Thymus (tissue), 11 donors: ENCODE measurements around the gene PHC2. TPM values are rescaled to one million over a fixed set of nuclear protein-coding genes. Genes with fewer than 3 reads are reported as not detected.

ENCODE experiments used
- DNase-seq, 9 donors: peaks; one replicate each; pipeline ENCODE4 v3.0.0-alpha.2; 2013; ENCODE audit warnings: low spot score in 9 of 9, low read depth in 6 of 9, missing footprints in 1 of 9
- H3K27ac ChIP-seq, 2 donors: one replicate each; pipeline ENCODE4 v1.5.1; 2013; ENCODE audit warnings: control low read depth in 1 of 2, low read depth in 1 of 2, low read length in 1 of 2, mild to moderate bottlenecking in 1 of 2, moderate library complexity in 1 of 2
- H3K27me3 ChIP-seq, 2 donors: one replicate each; pipeline ENCODE4 v1.5.1; 2013; ENCODE audit warnings: low read length in 1 of 2; ENCODE audit not compliant: control insufficient read depth in 2 of 2, insufficient read depth in 1 of 2
- H3K36me3 ChIP-seq, 2 donors: one replicate each; pipeline ENCODE4 v1.5.1; 2013; ENCODE audit warnings: low read length in 1 of 2, mild to moderate bottlenecking in 1 of 2, moderate library complexity in 1 of 2; ENCODE audit not compliant: control insufficient read depth in 2 of 2, insufficient read depth in 2 of 2
- H3K4me1 ChIP-seq, 2 donors: one replicate each; pipeline ENCODE4 v1.5.1; 2013; ENCODE audit warnings: low read length in 2 of 2; ENCODE audit not compliant: control insufficient read depth in 2 of 2, insufficient read depth in 2 of 2
- H3K4me3 ChIP-seq, 2 donors: one replicate each; pipeline ENCODE4 v1.5.1; 2013; ENCODE audit warnings: low read length in 2 of 2, control low read depth in 1 of 2, mild to moderate bottlenecking in 1 of 2
- H3K9me3 ChIP-seq, 2 donors: one replicate each; pipeline ENCODE4 v1.5.1; 2013; ENCODE audit warnings: low read length in 1 of 2, mild to moderate bottlenecking in 1 of 2; ENCODE audit not compliant: control insufficient read depth in 2 of 2, insufficient read depth in 1 of 2
- WGBS: extraction: QIAGEN DNeasy Blood & Tissue Kit; methylation state at CpG from one replicate; pipeline ENCODE4 v1.1.7; 2013; 5-methylcytosine and 5-hydroxymethylcytosine counted together
- polyA plus RNA-seq: library from polyadenylated mRNA; stranded (reverse); fragments of 200-250 nt; gene quantifications from one replicate; pipeline ENCODE4 v1.2.3, GENCODE V29; 2013
- total RNA-seq: library from RNA; stranded (reverse); fragments of 120-200 nt; gene quantifications from one replicate; pipeline ENCODE4 v1.2.4, GENCODE V29; 2013
- donor health status: healthy.

The PHC2 gene
- total and polyA plus RNA-seq, 2 donors: 35.0 to 79.0 TPM

GRCh38 chr1:33330906-33331305 is 100.0 kb downstream of the PHC2 start:
- no peak for DNase-seq
- H3K9me3 ChIP-seq: no peaks in the 10 kb centered on the region
- peaks cover 14 to 31% of the 10 kb centered on the region in 2 donors for H3K4me1 ChIP-seq
- WGBS: 99% methylated on average over 7 of the region's 7 CpGs
- no peak overlapping the region for H3K4me3 ChIP-seq
- no peak overlapping the region for H3K27ac ChIP-seq
- H3K27me3 ChIP-seq: no peaks in the 10 kb centered on the region
- H3K36me3 ChIP-seq: peaks cover 81 to 83% of the 10 kb centered on the region in 2 donors

- H3K27ac ChIP-seq: no peak overlapping the region
- WGBS: 100% methylated on average over 3 of the region's 3 CpGs
- DNase-seq: no peak
- peaks cover 14 to 31% of the 10 kb centered on the region in 2 donors for H3K4me1 ChIP-seq
- H3K4me3 ChIP-seq: no peak overlapping the region
- H3K27me3 ChIP-seq: no peaks in the 10 kb centered on the region
- peaks cover 86 to 87% of the 10 kb centered on the region in 2 donors for H3K36me3 ChIP-seq
- no peaks in the 10 kb centered on the region for H3K9me3 ChIP-seq
These were observed 100.5 kb downstream of the PHC2 start for GRCh38 chr1:33330361-33330890.

DNA sequence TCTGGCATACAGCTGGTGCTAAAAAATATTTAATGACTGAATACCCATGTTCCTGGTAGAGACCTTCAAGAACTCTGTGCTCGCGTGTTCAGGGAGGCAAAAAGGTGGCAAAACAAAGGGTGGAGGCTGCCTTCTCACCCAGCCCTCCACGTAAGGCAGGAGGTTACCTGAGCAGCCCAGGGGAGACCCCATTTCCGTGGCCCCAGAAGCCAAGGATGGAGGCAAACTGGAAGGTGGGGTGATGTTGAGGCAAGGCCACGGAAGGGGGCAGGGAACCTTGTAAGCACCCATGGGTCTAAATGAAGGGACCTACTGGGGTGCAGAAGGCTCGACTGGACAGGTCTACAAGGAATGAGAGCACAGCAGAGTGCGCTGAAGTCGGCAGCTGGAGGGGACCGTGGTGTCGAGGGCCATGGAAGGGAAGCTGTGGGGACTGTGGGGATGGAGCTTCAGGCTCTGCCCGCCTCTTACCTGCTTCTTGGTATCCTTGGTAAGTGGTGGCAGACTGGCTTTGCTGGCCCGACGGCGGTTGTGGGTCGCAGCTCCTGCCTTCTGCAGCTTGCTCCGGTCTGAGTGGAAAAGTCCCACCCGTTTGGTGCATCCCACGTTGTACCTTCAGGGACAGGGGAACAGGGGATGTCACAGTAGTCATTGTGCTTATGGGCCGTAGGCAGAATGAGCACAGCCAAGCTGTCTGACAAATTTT is 101.1 kb downstream of the PHC2 start:
- H3K4me1 ChIP-seq: peaks cover 11 to 26% of the 10 kb centered on the region in 2 donors
- no peak overlapping the region for H3K27ac ChIP-seq
- no peak overlapping the region for H3K4me3 ChIP-seq
- no peaks in the 10 kb centered on the region for H3K27me3 ChIP-seq
- 93% methylated on average over 19 of the region's 19 CpGs for WGBS
- DNase-seq: no peak
- H3K9me3 ChIP-seq: no peaks in the 10 kb centered on the region
- peaks cover 93 to 94% of the 10 kb centered on the region in 2 donors for H3K36me3 ChIP-seq

GRCh38 chr1:33328817-33329216 is 102.1 kb downstream of the PHC2 start:
- Histone ChIP-seq H3K4me1 (peaks cover 11 to 24% of the 10 kb centered on the region in 2 donors), H3K4me3 (no peak overlapping the region), H3K27ac (no peak overlapping the region)

DNA sequence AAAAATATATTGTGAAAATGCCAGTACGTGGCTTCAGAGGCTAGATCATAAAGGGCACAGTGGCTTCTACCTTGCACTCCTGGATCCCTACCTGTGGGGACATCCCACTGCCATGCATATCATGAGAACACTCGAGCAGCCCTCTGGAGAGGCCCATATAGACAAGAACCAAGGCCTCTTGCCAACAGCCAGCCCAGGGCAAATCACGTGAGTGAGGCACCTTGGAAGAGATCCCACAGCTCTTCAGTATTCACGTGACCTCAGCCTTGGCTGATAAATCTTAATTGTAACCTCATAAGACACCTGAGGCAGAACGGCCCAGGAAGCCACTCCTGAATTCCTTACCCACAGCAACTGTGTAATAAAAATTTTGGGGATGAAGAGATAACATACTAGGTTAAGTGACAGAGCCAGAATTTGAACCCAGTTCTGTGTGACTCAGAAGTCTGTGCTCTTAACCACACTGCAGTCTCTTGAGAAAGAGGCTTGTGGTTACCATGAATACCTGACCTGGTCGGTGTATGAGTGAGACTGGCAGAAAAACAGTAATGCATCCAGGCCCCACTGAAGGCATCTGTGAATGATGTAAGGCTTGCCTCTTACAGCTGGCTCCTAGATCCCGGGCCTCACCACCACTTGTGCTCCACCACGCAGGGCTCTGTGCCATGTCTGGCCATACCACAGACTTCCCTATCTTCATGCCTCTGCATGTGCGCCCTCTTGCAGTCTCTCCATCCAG is 103.1 kb downstream of the PHC2 start:
- no peaks in the 10 kb centered on the region for H3K27me3 ChIP-seq
- H3K27ac ChIP-seq: no peak overlapping the region
- DNase-seq: no peak
- peaks cover 11 to 20% of the 10 kb centered on the region in 2 donors for H3K4me1 ChIP-seq
- WGBS: 94% methylated on average over 9 of the region's 9 CpGs
- no peak overlapping the region for H3K4me3 ChIP-seq
- peaks cover 95 to 97% of the 10 kb centered on the region in 2 donors for H3K36me3 ChIP-seq
- no peaks in the 10 kb centered on the region for H3K9me3 ChIP-seq

More at GRCh38 chr1:33328817-33329216, 102.1 kb downstream of the PHC2 start:
- Histone ChIP-seq H3K27me3 (no peaks in the 10 kb centered on the region), H3K36me3 (peaks cover 95 to 96% of the 10 kb centered on the region in 2 donors), H3K9me3 (no peaks in the 10 kb centered on the region)
- 98% methylated on average over 12 of the region's 12 CpGs for WGBS
- no peak for DNase-seq

- 96% methylated on average over 9 of the region's 9 CpGs for WGBS
- no peak for DNase-seq
- no peak overlapping the region for H3K27ac ChIP-seq
These were observed 104.1 kb downstream of the PHC2 start for GRCh38 chr1:33326785-33327184.

GRCh38 chr1:33324677-33325575 is 106.0 kb downstream of the PHC2 start:
- Histone ChIP-seq H3K9me3 (no peaks in the 10 kb centered on the region), H3K4me1 (no peaks in the 10 kb centered on the region), H3K36me3 (peaks cover 70 to 75% of the 10 kb centered on the region in 2 donors), H3K27me3 (no peaks in the 10 kb centered on the region), H3K4me3 (no peak overlapping the region), H3K27ac (no peak overlapping the region)
- WGBS: 95% methylated on average over 22 of the region's 22 CpGs
- no peak for DNase-seq

More at GRCh38 chr1:33326785-33327184, 104.1 kb downstream of the PHC2 start:
- H3K36me3 ChIP-seq: peaks cover 86 to 93% of the 10 kb centered on the region in 2 donors
- H3K9me3 ChIP-seq: no peaks in the 10 kb centered on the region
- no peaks in the 10 kb centered on the region for H3K27me3 ChIP-seq
- H3K4me1 ChIP-seq: peaks cover 3 to 10% of the 10 kb centered on the region in 2 donors
- H3K4me3 ChIP-seq: no peak overlapping the region

- no peaks in the 10 kb centered on the region for H3K4me1 ChIP-seq
- H3K27me3 ChIP-seq: no peaks in the 10 kb centered on the region
- no peak for DNase-seq
- no peaks in the 10 kb centered on the region for H3K9me3 ChIP-seq
- H3K27ac ChIP-seq: no peak overlapping the region
- peaks cover 59 to 64% of the 10 kb centered on the region in 2 donors for H3K36me3 ChIP-seq
- no peak overlapping the region for H3K4me3 ChIP-seq
- WGBS: 89% methylated on average over 14 of the region's 14 CpGs
These were observed 107.0 kb downstream of the PHC2 start for GRCh38 chr1:33323663-33324477.
